ENCODE measurements around the gene MEX3B.
"Not testable (repeated sequence)": the region's sequence is repeated elsewhere in the genome, so short reads cannot be mapped to it uniquely, and the experiment has no call there.

MEX3B gene

DNA sequence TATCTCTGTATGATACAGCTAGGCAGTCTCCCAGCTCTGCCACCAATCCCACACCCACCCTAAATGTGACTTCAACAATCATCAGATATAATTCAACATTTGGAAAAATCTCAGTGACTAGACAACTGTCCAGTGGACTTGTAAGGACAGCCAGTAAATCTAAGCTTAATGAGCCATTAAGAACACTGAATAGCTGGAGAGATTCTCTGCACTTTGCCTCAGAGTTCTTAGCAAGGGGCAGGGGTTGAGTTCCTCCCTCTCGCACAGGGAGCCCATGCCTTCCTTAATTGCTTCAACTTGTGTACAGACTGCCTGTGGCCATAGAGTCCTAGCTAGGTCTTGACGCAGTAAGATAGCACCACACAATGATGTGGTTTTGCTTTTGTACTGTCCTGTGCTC is 15.6 kb downstream of the MEX3B start:
- Histone ChIP-seq H3K23ac (ENCODE audit: low read depth, low read length, poor library complexity) (no peak overlapping the region), H3K36me3 (replicated peaks in 1 of 2; ENCODE audit: control insufficient read depth in 2 of 2, insufficient read depth in 2 of 2, low read length in 2 of 2) (no peaks in the 10 kb centered on the region)
- WGBS, 2 donors (ENCODE audit: extremely low coverage in 2 of 2, insufficient read length in 2 of 2, insufficient replicate concordance in 1 of 2): no CpG with 5 or more reads among the region's 2 CpGs

GRCh38 chr15:82028163-82028562 is 17.7 kb downstream of the MEX3B start:
- not testable (repeated sequence) for H3K4ac ChIP-seq (ENCODE audit: low read length); H3K79me1 ChIP-seq (ENCODE audit: low read depth, low read length); H3K4me2 ChIP-seq (ENCODE audit: insufficient read depth, low read length, poor library complexity, severe bottlenecking); H2AK5ac ChIP-seq (ENCODE audit: low read depth, low read length); H2BK12ac ChIP-seq (ENCODE audit: low read length); H3K27me3 ChIP-seq (ENCODE audit: control insufficient read depth in 3 of 3, insufficient read depth in 3 of 3, low read depth in 1 of 3, low read length in 3 of 3); H3K9me3 ChIP-seq (replicated peaks in 1 of 2; ENCODE audit: control insufficient read depth in 2 of 2, insufficient read depth in 1 of 2, low read depth in 1 of 2, low read length in 2 of 2); DNase-seq (ENCODE audit: low spot score); H2AFZ ChIP-seq (ENCODE audit: low read length); H4K8ac ChIP-seq (ENCODE audit: low read depth, low read length); H3K36me3 ChIP-seq (replicated peaks in 1 of 2; ENCODE audit: control insufficient read depth in 2 of 2, insufficient read depth in 2 of 2, low read length in 2 of 2); H3K18ac ChIP-seq (ENCODE audit: low read length); H2BK120ac ChIP-seq (ENCODE audit: low read depth, low read length); H2BK5ac ChIP-seq (ENCODE audit: low read length); H2BK15ac ChIP-seq (ENCODE audit: low read length); H4K91ac ChIP-seq (ENCODE audit: low read depth, low read length, poor library complexity); H3K23ac ChIP-seq (ENCODE audit: low read depth, low read length, poor library complexity); H3K27ac ChIP-seq (replicated peaks; ENCODE audit: low read length); H3K4me1 ChIP-seq (ENCODE audit: control insufficient read depth in 2 of 2, insufficient read depth in 1 of 2, low read depth in 1 of 2, low read length in 2 of 2); H3K9ac ChIP-seq (ENCODE audit: low read depth, low read length, poor library complexity); H3K4me3 ChIP-seq (ENCODE audit: low read length in 2 of 2); H3K14ac ChIP-seq (ENCODE audit: low read length)
- no CpG with 5 or more reads among the region's 5 CpGs for WGBS, 2 donors (ENCODE audit: extremely low coverage in 2 of 2, insufficient read length in 2 of 2, insufficient replicate concordance in 1 of 2)

More for the DNA sequence above, 15.6 kb downstream of the MEX3B start:
- H3K27ac ChIP-seq (replicated peaks; ENCODE audit: low read length): no peak overlapping the region
- no peak overlapping the region for H3K9ac ChIP-seq (ENCODE audit: low read depth, low read length, poor library complexity)
- H2BK15ac ChIP-seq (ENCODE audit: low read length): no peak overlapping the region
- no peak overlapping the region for H2BK5ac ChIP-seq (ENCODE audit: low read length)
- H2AFZ ChIP-seq (ENCODE audit: low read length): no peak overlapping the region
- no peak overlapping the region for H4K91ac ChIP-seq (ENCODE audit: low read depth, low read length, poor library complexity)
- H3K14ac ChIP-seq (ENCODE audit: low read length): no peak overlapping the region
- no peaks in the 10 kb centered on the region for H3K79me1 ChIP-seq (ENCODE audit: low read depth, low read length)
- H3K4me1 ChIP-seq (ENCODE audit: control insufficient read depth in 2 of 2, insufficient read depth in 1 of 2, low read depth in 1 of 2, low read length in 2 of 2): peaks cover 0 to 2% of the 10 kb centered on the region in 2 donors
- H3K27me3 ChIP-seq (ENCODE audit: control insufficient read depth in 3 of 3, insufficient read depth in 3 of 3, low read depth in 1 of 3, low read length in 3 of 3): no peaks in the 10 kb centered on the region
- no peak overlapping the region for H2AK5ac ChIP-seq (ENCODE audit: low read depth, low read length)
- no peak overlapping the region for H4K8ac ChIP-seq (ENCODE audit: low read depth, low read length)
- H3K18ac ChIP-seq (ENCODE audit: low read length): no peak overlapping the region
- H3K4ac ChIP-seq (ENCODE audit: low read length): no peak overlapping the region
- H2BK120ac ChIP-seq (ENCODE audit: low read depth, low read length): no peak overlapping the region
- H3K4me3 ChIP-seq (ENCODE audit: low read length in 2 of 2): no peak overlapping the region
- no peak overlapping the region for H3K4me2 ChIP-seq (ENCODE audit: insufficient read depth, low read length, poor library complexity, severe bottlenecking)
- no peak overlapping the region for H2BK12ac ChIP-seq (ENCODE audit: low read length)
- DNase-seq (ENCODE audit: low spot score): no peak
- H3K9me3 ChIP-seq (replicated peaks in 1 of 2; ENCODE audit: control insufficient read depth in 2 of 2, insufficient read depth in 1 of 2, low read depth in 1 of 2, low read length in 2 of 2): no peaks in the 10 kb centered on the region

DNA sequence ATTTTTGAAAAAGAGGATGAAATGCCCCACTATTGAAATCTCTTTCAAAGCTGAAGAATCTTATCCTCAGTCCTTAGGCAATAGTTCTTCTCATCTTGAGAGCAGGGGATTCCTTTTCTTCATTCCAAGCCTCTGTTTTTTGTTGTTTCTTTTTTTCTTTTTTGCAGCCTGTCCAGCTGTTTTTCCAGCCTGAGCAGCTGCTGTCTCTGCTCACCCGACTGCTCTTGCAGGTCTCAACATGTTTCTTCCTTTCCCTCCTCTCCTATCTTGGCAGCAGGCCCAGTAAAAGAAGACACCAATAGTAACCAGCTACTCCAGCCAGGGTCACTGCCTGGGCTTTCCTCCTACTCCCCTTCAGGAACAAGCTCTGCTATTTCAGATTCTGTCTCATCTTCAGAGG is 23.8 kb downstream of the MEX3B start:
- WGBS, 2 donors (ENCODE audit: extremely low coverage in 2 of 2, insufficient read length in 2 of 2, insufficient replicate concordance in 1 of 2): no CpG with 5 or more reads among the region's 1 CpG
- Histone ChIP-seq H2BK12ac (ENCODE audit: low read length) (no peak overlapping the region), H3K23ac (ENCODE audit: low read depth, low read length, poor library complexity) (no peak overlapping the region)

GRCh38 chr15:82020625-82021394 is 25.0 kb downstream of the MEX3B start:
- H2AK5ac ChIP-seq (ENCODE audit: low read depth, low read length): no peak overlapping the region
- no peak overlapping the region for H3K27ac ChIP-seq (replicated peaks; ENCODE audit: low read length)
- no peak overlapping the region for H3K18ac ChIP-seq (ENCODE audit: low read length)
- H2BK12ac ChIP-seq (ENCODE audit: low read length): no peak overlapping the region
- no CpG with 5 or more reads among the region's 3 CpGs for WGBS, 2 donors (ENCODE audit: extremely low coverage in 2 of 2, insufficient read length in 2 of 2, insufficient replicate concordance in 1 of 2)
- H2AFZ ChIP-seq (ENCODE audit: low read length): no peak overlapping the region
- DNase-seq (ENCODE audit: low spot score): no peak
- H2BK5ac ChIP-seq (ENCODE audit: low read length): no peak overlapping the region
- no peak overlapping the region for H2BK15ac ChIP-seq (ENCODE audit: low read length)
- H4K91ac ChIP-seq (ENCODE audit: low read depth, low read length, poor library complexity): no peak overlapping the region
- no peaks in the 10 kb centered on the region for H3K79me1 ChIP-seq (ENCODE audit: low read depth, low read length)
- H3K23ac ChIP-seq (ENCODE audit: low read depth, low read length, poor library complexity): no peak overlapping the region
- H3K36me3 ChIP-seq (replicated peaks in 1 of 2; ENCODE audit: control insufficient read depth in 2 of 2, insufficient read depth in 2 of 2, low read length in 2 of 2): no peaks in the 10 kb centered on the region
- H3K4ac ChIP-seq (ENCODE audit: low read length): no peak overlapping the region
- H4K8ac ChIP-seq (ENCODE audit: low read depth, low read length): no peak overlapping the region
- H3K4me2 ChIP-seq (ENCODE audit: insufficient read depth, low read length, poor library complexity, severe bottlenecking): no peak overlapping the region
- no peaks in the 10 kb centered on the region for H3K4me1 ChIP-seq (ENCODE audit: control insufficient read depth in 2 of 2, insufficient read depth in 1 of 2, low read depth in 1 of 2, low read length in 2 of 2)
- H3K14ac ChIP-seq (ENCODE audit: low read length): no peak overlapping the region
- H3K4me3 ChIP-seq (ENCODE audit: low read length in 2 of 2): no peak overlapping the region
- H2BK120ac ChIP-seq (ENCODE audit: low read depth, low read length): no peak overlapping the region
- no peaks in the 10 kb centered on the region for H3K9me3 ChIP-seq (replicated peaks in 1 of 2; ENCODE audit: control insufficient read depth in 2 of 2, insufficient read depth in 1 of 2, low read depth in 1 of 2, low read length in 2 of 2)
- no peak overlapping the region for H3K9ac ChIP-seq (ENCODE audit: low read depth, low read length, poor library complexity)
- H3K27me3 ChIP-seq (ENCODE audit: control insufficient read depth in 3 of 3, insufficient read depth in 3 of 3, low read depth in 1 of 3, low read length in 3 of 3): peaks cover 0 to 22% (median 0%) of the 10 kb centered on the region in 3 experiments

More for the DNA sequence above, 23.8 kb downstream of the MEX3B start:
- no peak overlapping the region for H2BK120ac ChIP-seq (ENCODE audit: low read depth, low read length)
- DNase-seq (ENCODE audit: low spot score): no peak
- no peak overlapping the region for H2BK15ac ChIP-seq (ENCODE audit: low read length)
- no peak overlapping the region for H2AK5ac ChIP-seq (ENCODE audit: low read depth, low read length)
- no peak overlapping the region for H3K14ac ChIP-seq (ENCODE audit: low read length)
- H3K4me3 ChIP-seq (ENCODE audit: low read length in 2 of 2): no peak overlapping the region
- no peak overlapping the region for H3K27ac ChIP-seq (replicated peaks; ENCODE audit: low read length)
- no peak overlapping the region for H3K9ac ChIP-seq (ENCODE audit: low read depth, low read length, poor library complexity)
- H3K9me3 ChIP-seq (replicated peaks in 1 of 2; ENCODE audit: control insufficient read depth in 2 of 2, insufficient read depth in 1 of 2, low read depth in 1 of 2, low read length in 2 of 2): no peaks in the 10 kb centered on the region
- no peak overlapping the region for H3K4ac ChIP-seq (ENCODE audit: low read length)
- no peak overlapping the region for H4K91ac ChIP-seq (ENCODE audit: low read depth, low read length, poor library complexity)
- peaks cover 0 to 15% (median 0%) of the 10 kb centered on the region in 3 experiments for H3K27me3 ChIP-seq (ENCODE audit: control insufficient read depth in 3 of 3, insufficient read depth in 3 of 3, low read depth in 1 of 3, low read length in 3 of 3)
- no peaks in the 10 kb centered on the region for H3K4me1 ChIP-seq (ENCODE audit: control insufficient read depth in 2 of 2, insufficient read depth in 1 of 2, low read depth in 1 of 2, low read length in 2 of 2)
- H4K8ac ChIP-seq (ENCODE audit: low read depth, low read length): no peak overlapping the region
- no peak overlapping the region for H2BK5ac ChIP-seq (ENCODE audit: low read length)
- no peak overlapping the region for H2AFZ ChIP-seq (ENCODE audit: low read length)
- no peak overlapping the region for H3K4me2 ChIP-seq (ENCODE audit: insufficient read depth, low read length, poor library complexity, severe bottlenecking)
- no peaks in the 10 kb centered on the region for H3K79me1 ChIP-seq (ENCODE audit: low read depth, low read length)
- H3K18ac ChIP-seq (ENCODE audit: low read length): no peak overlapping the region
- H3K36me3 ChIP-seq (replicated peaks in 1 of 2; ENCODE audit: control insufficient read depth in 2 of 2, insufficient read depth in 2 of 2, low read length in 2 of 2): no peaks in the 10 kb centered on the region
